GM18519 (cell line): Measurements from ENCODE around the gene KIF18A.

Experiments
- ATAC-seq: cut with Tn5 transposase; IDR thresholded peaks from one replicate; pipeline ENCODE4 v1.9.1; 2021; ENCODE audit warnings: mild to moderate bottlenecking, moderate library complexity; ENCODE audit not compliant: unreplicated experiment, low FRiP score

The KIF18A gene

GRCh38 chr11:27972522-27973170 is 135.3 kb downstream of the KIF18A start:
- no peak for ATAC-seq

- ATAC-seq, result no peak
Observed at GRCh38 chr11:27971171-27971570, 136.8 kb downstream of the KIF18A start.
